NCI-H226 (cell line): ENCODE results near the gene EXOSC2.

Source experiments
- DNase-seq: peaks from one replicate; pipeline ENCODE4 v3.0.0-alpha.2; 2015

The EXOSC2 gene

GRCh38 chr9:130740218-130741023 lies 46.8 kb downstream of the EXOSC2 start:
- DNase-seq, result no peak

DNA sequence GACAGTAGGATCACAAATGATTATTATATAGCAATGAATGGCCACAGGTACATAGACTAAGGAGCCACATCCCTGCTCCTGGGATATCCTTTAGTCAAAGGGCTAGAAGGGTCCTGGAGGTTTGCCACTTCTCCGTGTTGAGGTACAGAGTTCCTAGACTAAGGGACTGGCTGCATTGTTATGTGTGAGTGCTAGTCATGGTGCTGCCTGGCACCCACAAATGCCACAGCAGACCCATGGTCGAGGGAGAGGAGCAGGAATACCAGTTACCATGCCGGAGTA lies 47.4 kb downstream of the EXOSC2 start:
- no peak for DNase-seq

- DNase-seq, result peak; percentile 72
Observed at GRCh38 chr9:130741831-130742449, 48.4 kb downstream of the EXOSC2 start.

DNA sequence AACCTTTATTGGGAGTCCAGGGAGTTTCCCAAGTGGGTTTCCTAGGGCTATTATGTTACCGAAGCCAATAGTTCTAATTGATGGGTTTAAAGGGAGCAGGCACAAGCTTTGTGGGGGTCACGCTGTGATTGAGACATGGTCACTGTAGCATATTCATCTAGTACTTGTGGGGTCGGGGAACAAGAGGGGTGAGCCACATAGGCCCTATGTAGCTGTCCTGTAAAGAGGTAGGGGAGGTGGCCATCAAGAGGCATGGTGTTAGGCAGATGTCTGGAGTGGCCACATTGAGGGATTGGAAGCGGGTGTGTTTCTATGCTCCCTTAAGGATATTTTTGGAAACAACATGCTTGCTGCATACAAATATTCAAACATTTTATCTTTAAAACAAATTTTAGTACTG lies 50.1 kb downstream of the EXOSC2 start:
- no peak for DNase-seq

DNA sequence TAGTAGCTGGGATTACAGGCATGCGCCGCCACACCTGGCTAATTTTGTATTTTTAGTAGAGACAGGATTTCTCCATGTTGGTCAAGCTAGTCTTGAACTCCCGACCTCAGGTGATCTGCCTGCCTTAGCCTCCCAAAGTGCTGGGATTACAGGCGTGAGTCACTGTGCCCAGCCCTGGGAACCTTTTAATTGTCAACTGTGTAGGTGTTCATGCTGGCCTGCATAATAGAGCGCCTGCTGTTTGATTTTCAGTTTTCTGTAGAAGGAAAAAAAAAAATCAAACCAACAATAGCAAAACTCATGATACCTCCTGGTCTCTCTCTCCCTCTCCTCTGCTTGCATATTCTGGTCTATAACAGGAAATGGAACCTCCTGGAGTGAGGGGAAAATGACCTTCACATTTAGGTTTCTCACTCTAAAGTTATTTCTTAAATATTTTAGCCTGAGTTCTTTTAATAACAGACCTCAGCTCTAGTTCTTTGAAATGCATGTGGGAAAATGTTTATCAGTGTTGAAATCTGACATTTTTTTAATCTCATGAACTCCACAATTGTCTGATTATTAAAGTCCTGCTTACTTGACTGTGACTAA lies 51.7 kb downstream of the EXOSC2 start:
- no peak for DNase-seq

DNA sequence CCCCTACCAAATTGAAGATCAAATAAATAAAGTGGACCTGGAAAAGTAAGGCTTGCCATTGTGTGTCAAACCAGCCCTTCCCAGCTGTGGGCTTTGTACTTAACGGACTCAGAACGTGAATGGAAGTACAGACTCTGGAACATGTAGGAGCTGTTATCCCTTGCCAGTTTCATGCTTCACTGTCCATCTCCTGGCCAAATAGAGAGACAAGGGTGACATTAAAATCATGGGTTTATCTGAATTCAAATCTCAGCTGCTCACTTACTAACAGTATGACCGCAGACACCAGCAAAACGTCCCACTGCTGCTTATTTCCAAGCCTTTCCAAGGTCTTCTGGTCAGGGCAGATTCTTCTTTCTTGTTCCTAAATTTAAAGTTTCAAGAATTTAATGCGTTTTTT lies 52.2 kb downstream of the EXOSC2 start:
- no peak for DNase-seq

GRCh38 chr9:130746434-130747212 lies 53.0 kb downstream of the EXOSC2 start:
- DNase-seq, result no peak

DNA sequence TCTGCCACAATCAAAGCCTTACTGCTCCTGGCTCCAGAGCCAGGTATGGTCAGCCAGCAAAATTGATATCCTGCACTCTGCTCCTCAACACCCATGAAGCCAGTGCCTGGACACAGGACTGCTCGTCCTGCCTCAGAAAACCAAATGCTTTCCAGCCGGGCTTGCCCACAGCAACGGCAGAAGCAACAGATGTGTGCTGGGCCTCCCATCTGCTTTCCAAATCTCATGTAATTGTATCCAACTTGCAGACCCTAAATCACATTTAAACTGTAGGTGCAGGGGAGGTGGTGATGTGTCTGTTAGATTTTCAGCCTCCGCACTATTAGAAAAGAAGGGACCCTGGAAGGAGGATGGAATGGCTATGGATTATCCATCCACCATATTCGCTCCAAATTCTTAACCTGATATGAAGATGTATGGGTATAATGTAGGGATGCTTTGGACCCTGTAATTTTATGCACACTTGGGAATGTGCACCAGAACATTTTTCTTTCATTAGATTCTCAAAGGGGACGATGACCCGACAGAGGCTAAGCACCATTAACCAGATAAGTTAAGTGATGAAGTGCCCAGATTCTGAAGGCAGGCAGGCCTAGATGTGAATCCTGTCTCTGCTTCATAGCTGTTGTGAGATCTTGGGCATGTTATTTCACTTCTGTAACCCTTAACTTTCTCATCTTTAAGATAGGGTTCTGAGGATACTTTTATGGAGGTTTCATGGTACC lies 58.2 kb downstream of the EXOSC2 start:
- DNase-seq, result no peak
